ENCODE measurements around the gene SLC22A5. TPM values are rescaled to one million over a fixed set of nuclear protein-coding genes. Genes with fewer than 3 reads are reported as not detected.

The SLC22A5 gene
- total and polyA plus RNA-seq, 2 donors (not counting 1 experiment from before 2014, with no cell fraction given): 5.7 to 12.9 TPM

GRCh38 chr5:132394667-132395259 is 25.3 kb downstream of the SLC22A5 start:
- peak overlapping the region; percentile 87 for H3K27ac Mint-ChIP-seq
- H3K9me3 ChIP-seq (ENCODE audit: control extremely low read depth in 1 of 3, control insufficient read depth in 2 of 3, insufficient read depth in 1 of 3, low read length in 2 of 3): no peaks in the 10 kb centered on the region
- POLR2A ChIA-PET: interaction anchor here (0.7 to 1.5 kb wide), 4 partner anchors 16 to 111 kb away, joined by 3 to 6 read pairs (median 4); partner anchors contain the start of gene IRF1
- no peak overlapping the region for H3K4me3 ChIP-seq (ENCODE audit: control extremely low read depth in 1 of 5, extremely low read depth in 1 of 5, insufficient read depth in 1 of 5, low read depth in 2 of 5, low read length in 4 of 5)
- H2AFZ ChIP-seq (ENCODE audit: insufficient read depth, low read depth, low read length, poor library complexity, severe bottlenecking): no peak overlapping the region
- H3K4me1 ChIP-seq (ENCODE audit: control insufficient read depth in 2 of 2, insufficient read depth in 2 of 2, low read length in 2 of 2): peaks cover 25 to 30% of the 10 kb centered on the region in 2 donors
- TF ChIP-seq, protein P1, sequence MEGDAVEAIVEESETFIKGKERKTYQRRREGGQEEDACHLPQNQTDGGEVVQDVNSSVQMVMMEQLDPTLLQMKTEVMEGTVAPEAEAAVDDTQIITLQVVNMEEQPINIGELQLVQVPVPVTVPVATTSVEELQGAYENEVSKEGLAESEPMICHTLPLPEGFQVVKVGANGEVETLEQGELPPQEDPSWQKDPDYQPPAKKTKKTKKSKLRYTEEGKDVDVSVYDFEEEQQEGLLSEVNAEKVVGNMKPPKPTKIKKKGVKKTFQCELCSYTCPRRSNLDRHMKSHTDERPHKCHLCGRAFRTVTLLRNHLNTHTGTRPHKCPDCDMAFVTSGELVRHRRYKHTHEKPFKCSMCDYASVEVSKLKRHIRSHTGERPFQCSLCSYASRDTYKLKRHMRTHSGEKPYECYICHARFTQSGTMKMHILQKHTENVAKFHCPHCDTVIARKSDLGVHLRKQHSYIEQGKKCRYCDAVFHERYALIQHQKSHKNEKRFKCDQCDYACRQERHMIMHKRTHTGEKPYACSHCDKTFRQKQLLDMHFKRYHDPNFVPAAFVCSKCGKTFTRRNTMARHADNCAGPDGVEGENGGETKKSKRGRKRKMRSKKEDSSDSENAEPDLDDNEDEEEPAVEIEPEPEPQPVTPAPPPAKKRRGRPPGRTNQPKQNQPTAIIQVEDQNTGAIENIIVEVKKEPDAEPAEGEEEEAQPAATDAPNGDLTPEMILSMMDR (IDR thresholded peaks at IDR 0.05): no peak
- no peak for TF ChIP-seq EZH2 (IDR thresholded peaks at IDR 0.05; ENCODE audit: borderline replicate concordance, insufficient read depth, low read depth, low read length, poor library complexity, severe bottlenecking)
- intact Hi-C loops (cut with micrococcal nuclease): loop anchor here (2.0 kb wide), 1 partner anchor 16 kb away; no protein-coding TSS in a partner anchor
- H3K27ac ChIP-seq (ENCODE audit: low read length in 2 of 2): peak overlapping the region; percentile 35 to 58
- H3K9ac ChIP-seq (ENCODE audit: low read length): no peak overlapping the region
- H4K20me1 ChIP-seq (ENCODE audit: control insufficient read depth, insufficient read depth, low read length, poor library complexity, severe bottlenecking): no peaks in the 10 kb centered on the region
- H3K9me3 Mint-ChIP-seq (ENCODE audit: insufficient read depth): no peaks in the 10 kb centered on the region
- H3K27me3 Mint-ChIP-seq: no peaks in the 10 kb centered on the region
- H3K4me2 ChIP-seq (replicated peaks; ENCODE audit: low read depth, low read length, poor library complexity, severe bottlenecking): peak overlapping the region; percentile 43
- peak; percentile 91 for ATAC-seq (ENCODE audit: low read depth)
- peak overlapping the region; percentile 61 for H3K4me3 Mint-ChIP-seq
- WGBS (ENCODE audit: insufficient coverage): no CpG with 5 or more reads among the region's 4 CpGs
- CTCF ChIA-PET: interaction anchor here (0.7 to 19.9 kb wide), 13 partner anchors 8 to 1030 kb away, joined by 3 to 528 read pairs (median 6); no protein-coding TSS in a partner anchor
- peak; percentile 59 for DNase-seq
- peaks cover 46% of the 10 kb centered on the region for H3K4me1 Mint-ChIP-seq
- peaks cover 27% of the 10 kb centered on the region for H3K79me2 ChIP-seq (ENCODE audit: control insufficient read depth, insufficient read depth, low read length)
- no peaks in the 10 kb centered on the region for H3K36me3 ChIP-seq (replicated peaks in 1 of 2; ENCODE audit: control extremely low read depth in 1 of 2, control insufficient read depth in 1 of 2, extremely low read depth in 1 of 2, insufficient read depth in 2 of 2, low read length in 1 of 2)
- no peaks in the 10 kb centered on the region for H3K27me3 ChIP-seq (replicated peaks in 1 of 4; ENCODE audit: control extremely low read depth in 1 of 4, control insufficient read depth in 3 of 4, insufficient read depth in 4 of 4, low read length in 3 of 4)

GRCh38 chr5:132396589-132397031 is 27.1 kb downstream of the SLC22A5 start:
- H3K27me3 Mint-ChIP-seq: no peaks in the 10 kb centered on the region
- ChIA-PET CTCF (interaction anchor here (2.5 to 19.9 kb wide), 3 partner anchors 10 to 104 kb away, joined by 9 to 528 read pairs (median 21); no protein-coding TSS in a partner anchor), POLR2A (no interaction called here)
- peaks cover 31% of the 10 kb centered on the region for H3K79me2 ChIP-seq (ENCODE audit: control insufficient read depth, insufficient read depth, low read length)
- H4K20me1 ChIP-seq (ENCODE audit: control insufficient read depth, insufficient read depth, low read length, poor library complexity, severe bottlenecking): no peaks in the 10 kb centered on the region
- H3K27ac ChIP-seq (ENCODE audit: low read length in 2 of 2): no peak overlapping the region
- WGBS (ENCODE audit: insufficient coverage): no CpG with 5 or more reads among the region's 1 CpG
- no peak for TF ChIP-seq EZH2 (IDR thresholded peaks at IDR 0.05; ENCODE audit: borderline replicate concordance, insufficient read depth, low read depth, low read length, poor library complexity, severe bottlenecking)
- TF ChIP-seq, protein P1 (IDR thresholded peaks at IDR 0.05): no peak
- H3K9me3 ChIP-seq (ENCODE audit: control extremely low read depth in 1 of 3, control insufficient read depth in 2 of 3, insufficient read depth in 1 of 3, low read length in 2 of 3): no peaks in the 10 kb centered on the region
- no peak overlapping the region for H2AFZ ChIP-seq (ENCODE audit: insufficient read depth, low read depth, low read length, poor library complexity, severe bottlenecking)
- intact Hi-C loops (cut with micrococcal nuclease): no loop called here
- no peak for DNase-seq
- no peaks in the 10 kb centered on the region for H3K9me3 Mint-ChIP-seq (ENCODE audit: insufficient read depth)
- no peak overlapping the region for H3K4me3 ChIP-seq (ENCODE audit: control extremely low read depth in 1 of 5, extremely low read depth in 1 of 5, insufficient read depth in 1 of 5, low read depth in 2 of 5, low read length in 4 of 5)
- H3K36me3 ChIP-seq (replicated peaks in 1 of 2; ENCODE audit: control extremely low read depth in 1 of 2, control insufficient read depth in 1 of 2, extremely low read depth in 1 of 2, insufficient read depth in 2 of 2, low read length in 1 of 2): no peaks in the 10 kb centered on the region
- H3K27me3 ChIP-seq (replicated peaks in 1 of 4; ENCODE audit: control extremely low read depth in 1 of 4, control insufficient read depth in 3 of 4, insufficient read depth in 4 of 4, low read length in 3 of 4): no peaks in the 10 kb centered on the region
- no peak overlapping the region for H3K27ac Mint-ChIP-seq
- no peak for ATAC-seq (ENCODE audit: low read depth)
- H3K4me1 Mint-ChIP-seq: peaks cover 53% of the 10 kb centered on the region
- no peak overlapping the region for H3K9ac ChIP-seq (ENCODE audit: low read length)
- H3K4me3 Mint-ChIP-seq: no peak overlapping the region
- no peak overlapping the region for H3K4me2 ChIP-seq (replicated peaks; ENCODE audit: low read depth, low read length, poor library complexity, severe bottlenecking)
- H3K4me1 ChIP-seq (ENCODE audit: control insufficient read depth in 2 of 2, insufficient read depth in 2 of 2, low read length in 2 of 2): peaks cover 25 to 30% of the 10 kb centered on the region in 2 donors
